IPS DF 4.7 (cell line): ENCODE results near the gene RASIP1.
"Not testable (repeated sequence)": the region's sequence is repeated elsewhere in the genome, so short reads cannot be mapped to it uniquely, and the experiment has no call there.

Experiments
- DNase-seq: peaks from one replicate; pipeline ENCODE4 v3.0.0-alpha.2; 2013; ENCODE audit warnings: low spot score; ENCODE audit errors: extremely low read depth

The RASIP1 gene, protein sequence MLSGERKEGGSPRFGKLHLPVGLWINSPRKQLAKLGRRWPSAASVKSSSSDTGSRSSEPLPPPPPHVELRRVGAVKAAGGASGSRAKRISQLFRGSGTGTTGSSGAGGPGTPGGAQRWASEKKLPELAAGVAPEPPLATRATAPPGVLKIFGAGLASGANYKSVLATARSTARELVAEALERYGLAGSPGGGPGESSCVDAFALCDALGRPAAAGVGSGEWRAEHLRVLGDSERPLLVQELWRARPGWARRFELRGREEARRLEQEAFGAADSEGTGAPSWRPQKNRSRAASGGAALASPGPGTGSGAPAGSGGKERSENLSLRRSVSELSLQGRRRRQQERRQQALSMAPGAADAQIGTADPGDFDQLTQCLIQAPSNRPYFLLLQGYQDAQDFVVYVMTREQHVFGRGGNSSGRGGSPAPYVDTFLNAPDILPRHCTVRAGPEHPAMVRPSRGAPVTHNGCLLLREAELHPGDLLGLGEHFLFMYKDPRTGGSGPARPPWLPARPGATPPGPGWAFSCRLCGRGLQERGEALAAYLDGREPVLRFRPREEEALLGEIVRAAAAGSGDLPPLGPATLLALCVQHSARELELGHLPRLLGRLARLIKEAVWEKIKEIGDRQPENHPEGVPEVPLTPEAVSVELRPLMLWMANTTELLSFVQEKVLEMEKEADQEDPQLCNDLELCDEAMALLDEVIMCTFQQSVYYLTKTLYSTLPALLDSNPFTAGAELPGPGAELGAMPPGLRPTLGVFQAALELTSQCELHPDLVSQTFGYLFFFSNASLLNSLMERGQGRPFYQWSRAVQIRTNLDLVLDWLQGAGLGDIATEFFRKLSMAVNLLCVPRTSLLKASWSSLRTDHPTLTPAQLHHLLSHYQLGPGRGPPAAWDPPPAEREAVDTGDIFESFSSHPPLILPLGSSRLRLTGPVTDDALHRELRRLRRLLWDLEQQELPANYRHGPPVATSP

DNA sequence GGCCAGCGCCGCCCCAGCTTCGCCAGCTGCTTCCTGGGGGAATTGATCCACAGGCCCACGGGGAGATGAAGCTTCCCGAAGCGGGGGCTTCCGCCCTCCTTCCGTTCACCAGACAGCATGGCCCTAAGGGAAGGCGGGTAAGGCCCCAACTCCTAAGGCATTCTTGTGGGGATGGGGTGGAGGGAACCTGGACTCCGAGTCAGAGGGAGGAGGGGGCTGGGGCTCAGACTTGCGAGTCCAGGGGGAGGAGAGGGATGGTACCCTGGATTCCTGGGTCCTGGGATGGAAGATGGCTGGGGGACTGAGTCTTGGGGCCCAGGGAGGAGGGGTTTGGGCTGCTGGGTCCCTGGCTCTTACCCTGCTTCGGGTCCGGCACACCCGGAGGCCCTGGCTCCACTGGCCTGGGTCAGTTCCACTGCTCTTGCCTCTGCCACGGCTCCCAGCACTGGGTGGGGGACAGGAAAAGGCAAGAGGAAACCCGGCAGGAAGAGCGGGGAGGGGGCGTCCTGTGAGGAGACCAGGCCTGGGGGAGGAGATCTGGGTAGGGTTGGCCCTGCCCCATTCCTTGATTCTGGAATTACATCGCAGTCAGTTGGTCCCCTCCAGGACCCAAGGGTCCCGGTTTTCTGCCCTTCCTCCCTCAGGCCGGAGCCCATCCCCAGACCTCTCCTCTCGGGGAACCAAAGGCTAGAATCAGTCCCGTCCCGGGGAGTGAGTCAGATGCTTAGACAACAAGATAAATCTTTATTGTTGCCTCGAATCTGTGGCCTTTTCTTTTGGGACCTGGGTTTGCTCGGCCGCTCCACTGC lies at the start of gene RASIP1:
TSS of gene RASIP1 (minus strand) at position 447 of the 809 bp plus-strand sequence. CDS start at position 119, 328 bp downstream.
- no peak for DNase-seq

GRCh38 chr19:48787331-48787730 lies 46.9 kb upstream of the RASIP1 start:
- not testable (repeated sequence) for DNase-seq

DNA sequence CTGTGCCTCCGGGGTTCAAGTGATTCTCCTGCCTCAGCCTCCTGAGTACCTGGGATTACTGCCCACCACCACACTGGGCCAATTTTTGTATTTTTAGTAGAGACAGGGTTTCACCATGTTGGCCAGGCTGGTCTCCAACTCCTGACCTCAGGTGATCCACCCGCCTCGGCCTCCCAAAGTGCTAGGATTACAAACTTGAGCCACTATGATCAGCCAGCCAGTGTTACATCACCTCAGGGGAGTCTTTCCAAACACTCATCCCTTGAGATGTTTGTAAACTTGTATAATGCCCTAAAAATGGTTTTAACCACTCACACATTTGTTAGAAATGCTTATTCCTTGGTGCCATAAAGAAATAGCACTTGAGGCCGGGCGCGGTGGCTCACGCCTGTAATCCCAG lies 46.0 kb upstream of the RASIP1 start:
- DNase-seq = not testable (repeated sequence)

DNA sequence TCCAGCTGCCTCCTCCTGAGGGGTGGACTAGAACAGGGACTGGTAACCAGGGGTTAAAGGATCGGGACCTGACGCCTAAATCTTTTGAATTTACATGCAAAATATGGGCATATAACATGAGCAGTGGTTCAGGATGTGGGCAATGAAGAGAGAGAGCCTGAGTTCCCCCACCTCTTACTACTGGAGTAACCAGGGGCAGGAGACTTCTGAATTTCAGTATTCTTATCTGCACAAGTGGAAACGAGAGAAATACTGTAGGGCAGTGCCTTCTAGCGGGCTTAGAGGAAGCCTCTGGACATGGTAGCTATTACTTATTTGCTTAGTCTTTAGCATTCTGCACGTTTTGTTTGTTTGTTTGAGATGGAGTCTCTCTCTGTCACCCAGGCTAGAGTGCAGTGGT lies 44.1 kb upstream of the RASIP1 start:
- DNase-seq = no peak

GRCh38 chr19:48780631-48781391 lies 40.4 kb upstream of the RASIP1 start:
- no peak for DNase-seq

GRCh38 chr19:48779636-48780035 lies 39.2 kb upstream of the RASIP1 start:
- no peak for DNase-seq

GRCh38 chr19:48777720-48778119 lies 37.3 kb upstream of the RASIP1 start:
- no peak for DNase-seq

DNA sequence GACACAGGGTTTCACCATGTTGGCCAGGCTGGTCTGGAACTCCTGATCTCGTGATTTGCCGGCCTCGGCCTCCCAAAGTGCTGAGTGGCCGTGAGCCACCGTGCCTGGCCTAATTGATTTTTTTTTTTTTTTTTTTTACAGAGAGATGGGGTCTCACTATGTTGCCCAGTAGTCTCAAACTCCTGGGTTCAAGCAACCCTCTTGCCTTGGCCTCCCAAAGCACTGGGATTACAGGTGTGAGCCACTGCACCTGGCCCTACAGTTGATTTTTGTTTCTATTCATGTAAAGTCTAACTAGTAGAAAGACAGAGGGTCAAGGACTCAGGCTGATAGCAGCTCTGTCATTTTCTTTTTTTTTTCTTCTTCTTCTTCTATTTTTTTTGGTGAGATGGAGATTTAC lies 36.7 kb upstream of the RASIP1 start:
- DNase-seq = no peak

DNA sequence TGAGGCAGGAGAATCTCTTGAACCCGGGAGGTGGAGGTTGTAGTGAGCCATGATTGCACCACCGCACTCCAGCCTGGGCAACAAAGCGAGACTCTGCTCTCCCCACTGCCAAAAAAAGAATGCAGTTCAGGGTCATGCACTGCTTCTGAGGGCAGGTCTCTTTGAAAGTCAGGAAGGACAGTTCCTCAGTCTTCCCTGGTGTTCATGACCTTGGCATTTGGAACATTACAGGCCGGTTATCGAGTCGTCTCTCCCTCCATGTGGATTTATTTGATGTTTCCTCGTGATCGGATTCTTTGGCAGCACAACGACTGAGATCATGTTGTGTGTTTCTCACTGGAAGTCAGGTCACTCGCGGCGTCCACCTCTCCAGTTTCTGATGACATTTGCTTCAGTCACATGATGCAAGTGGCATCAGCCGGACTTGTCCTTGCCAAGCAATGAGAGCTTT lies 32.1 kb upstream of the RASIP1 start:
- DNase-seq = no peak

GRCh38 chr19:48770734-48771472 lies 30.5 kb upstream of the RASIP1 start:
- no peak for DNase-seq

GRCh38 chr19:48770266-48770665 lies 29.9 kb upstream of the RASIP1 start:
- DNase-seq = no peak

GRCh38 chr19:48768994-48769713 lies 28.7 kb upstream of the RASIP1 start:
- no peak for DNase-seq

DNA sequence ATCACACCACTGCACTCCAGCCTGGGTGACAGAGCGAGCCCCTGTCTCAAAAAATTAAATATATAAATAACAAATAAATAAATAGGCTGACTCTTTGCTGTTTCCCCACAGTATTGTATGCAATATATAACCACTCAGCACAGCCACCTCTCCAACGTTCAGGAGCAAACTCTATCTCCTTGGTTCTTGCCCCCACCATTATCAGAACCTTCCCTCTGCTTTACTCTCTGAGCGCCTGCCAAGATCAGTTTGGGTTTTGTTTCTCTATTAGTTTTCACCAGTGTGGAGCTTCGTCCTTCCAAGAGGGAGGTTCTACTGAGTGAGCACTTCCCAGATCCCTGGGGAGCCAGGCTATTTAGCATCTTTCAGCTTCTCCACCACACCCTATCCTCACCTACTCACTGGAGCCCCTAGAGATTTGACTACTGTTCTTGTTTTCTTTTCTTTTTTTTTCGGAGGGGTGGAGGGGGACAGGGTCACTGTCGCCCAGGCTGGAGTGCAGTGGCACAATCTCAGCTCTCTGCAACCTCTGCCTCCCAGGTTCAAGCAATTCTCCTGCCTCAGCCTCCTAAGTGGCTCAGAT lies 27.9 kb upstream of the RASIP1 start:
- not testable (repeated sequence) for DNase-seq

- DNase-seq = not testable (repeated sequence)
Measured at GRCh38 chr19:48765816-48766215, 25.4 kb upstream of the RASIP1 start.

DNA sequence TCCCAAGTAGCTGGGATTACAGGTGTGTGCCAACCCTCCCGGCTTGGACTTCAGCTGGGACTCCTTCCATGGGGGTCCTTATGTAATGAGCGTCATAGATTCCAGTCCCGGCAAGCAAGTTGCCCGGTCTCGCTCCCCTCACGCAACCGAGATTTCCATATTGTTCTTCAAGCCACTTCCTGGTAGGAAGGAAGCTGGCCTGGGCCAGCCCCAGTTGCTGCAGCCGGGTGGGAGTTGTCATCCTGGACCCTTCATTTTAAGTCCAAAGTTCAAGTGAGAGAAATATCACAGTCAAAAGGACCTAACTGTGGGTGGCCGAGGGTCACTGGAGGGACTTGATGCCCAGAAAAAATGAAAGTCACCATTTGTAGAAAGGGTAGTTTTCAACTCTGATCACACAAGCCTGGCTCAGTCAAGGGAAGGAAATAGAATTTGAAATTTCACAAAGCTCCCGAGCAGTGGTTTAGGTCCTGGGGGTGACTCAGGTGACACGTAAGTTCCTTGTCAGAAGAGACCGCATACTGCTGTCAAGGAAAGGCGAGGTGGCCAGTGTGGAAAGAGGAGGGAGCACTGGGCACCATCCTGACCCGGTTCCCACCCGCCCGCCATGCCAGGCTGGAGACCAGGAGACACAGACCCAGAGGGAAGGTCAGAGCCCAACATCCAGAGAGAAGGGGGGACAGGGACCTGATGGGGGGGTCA lies 20.2 kb upstream of the RASIP1 start:
- DNase-seq = no peak

DNA sequence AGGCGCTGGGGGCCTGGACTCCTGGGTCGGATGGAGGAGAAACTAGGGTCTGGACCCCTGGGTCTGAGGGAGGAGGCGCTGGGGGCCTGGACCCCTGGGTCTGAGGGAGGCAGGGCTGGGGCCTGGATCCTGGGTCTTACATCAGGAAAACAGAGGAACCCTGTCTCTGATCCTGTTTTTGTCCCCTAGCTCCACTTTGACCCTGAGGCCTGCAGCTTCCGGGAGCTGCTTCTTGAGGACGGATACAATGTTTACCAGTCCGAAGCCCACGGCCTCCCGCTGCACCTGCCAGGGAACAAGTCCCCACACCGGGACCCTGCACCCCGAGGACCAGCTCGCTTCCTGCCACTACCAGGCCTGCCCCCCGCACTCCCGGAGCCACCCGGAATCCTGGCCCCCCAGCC lies 17.3 kb upstream of the RASIP1 start:
- no peak for DNase-seq

DNA sequence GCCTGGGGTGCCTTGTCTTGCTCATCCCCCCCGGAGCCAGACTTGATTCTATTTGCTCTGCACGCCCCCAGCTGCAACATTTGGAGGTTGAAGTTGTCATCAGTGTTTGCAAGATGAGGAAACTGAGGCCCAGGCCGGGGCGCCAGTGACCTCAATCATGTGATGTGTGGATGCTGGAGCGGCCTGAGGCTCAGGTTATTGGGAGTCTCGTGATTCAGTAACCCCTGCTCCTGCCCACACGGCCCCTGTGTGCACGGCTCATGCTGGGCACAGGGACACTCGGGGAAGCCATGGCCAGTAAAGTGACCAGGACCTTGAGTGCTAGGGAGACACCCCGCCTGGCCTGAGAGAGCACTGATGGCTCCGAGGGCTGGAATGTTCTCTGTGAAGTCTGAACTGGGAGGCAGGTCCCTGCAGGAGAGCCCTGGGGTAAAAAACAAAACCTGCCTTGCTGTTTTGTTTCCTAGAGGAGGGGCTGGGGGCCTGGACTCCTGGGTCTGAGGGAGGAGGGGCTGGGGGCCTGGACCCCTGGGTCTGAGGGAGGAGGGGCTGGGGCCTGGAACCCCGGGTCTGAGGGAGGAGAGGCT lies 16.8 kb upstream of the RASIP1 start:
- no peak for DNase-seq

DNA sequence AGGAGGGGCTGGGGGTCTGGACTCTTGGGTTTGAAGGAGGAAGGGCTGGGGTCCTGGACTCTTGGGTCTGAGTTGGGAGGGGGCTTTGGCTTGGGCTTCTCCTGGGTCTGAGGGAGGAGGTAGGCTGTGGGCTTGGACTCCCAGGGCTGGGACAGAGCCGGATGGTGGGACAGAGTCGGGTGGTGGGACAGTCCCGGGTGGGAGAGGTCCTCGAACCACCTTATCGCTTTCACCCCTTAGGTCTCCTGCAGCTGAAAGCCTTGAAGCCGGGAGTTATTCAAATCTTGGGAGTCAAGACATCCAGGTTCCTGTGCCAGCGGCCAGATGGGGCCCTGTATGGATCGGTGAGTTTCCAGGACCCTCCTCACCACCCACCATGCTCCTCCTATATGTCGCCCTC lies 16.3 kb upstream of the RASIP1 start:
- no peak for DNase-seq
